Liver (tissue), 3 donors: Measurements from ENCODE around the gene RERE.

Source experiments
- CTCF ChIP-seq: fragments of 150-350 bp; IDR thresholded peaks from 2 replicates; pipeline ENCODE4 v1.5.1; 2017; ENCODE audit warnings: improper control_type of control experiment, low read depth, low read length; ENCODE audit not compliant: missing input control
- EGR1 ChIP-seq, 2 donors: IDR thresholded peaks; 2 replicates each; pipeline ENCODE4 v1.6.1; 2016 to 2018; ENCODE audit warnings: antibody characterized with exemption in 2 of 2, low read depth in 2 of 2
- RAD21 ChIP-seq, 2 donors: IDR thresholded peaks; 2 replicates each; pipeline ENCODE4 v1.6.1; 2016; ENCODE audit warnings: antibody characterized with exemption in 2 of 2, mild to moderate bottlenecking in 2 of 2
- TAF1 ChIP-seq: conservative IDR thresholded peaks from 2 replicates; pipeline ENCODE4 v1.6.1; 2016; ENCODE audit warnings: antibody characterized with exemption, mild to moderate bottlenecking
- TF ChIP-seq, protein P1 (sequence below): IDR thresholded peaks from 2 replicates; pipeline ENCODE4 v1.6.1; 2016; ENCODE audit warnings: antibody characterized with exemption, mild to moderate bottlenecking
- donor health status: healthy.
- donor health status: healthy.

GRCh38 chr1:8663915-8664329, 153.5 kb downstream of the RERE start:
- TF ChIP-seq CTCF, result no peak
- no peak for TF ChIP-seq TAF1
- no peak for TF ChIP-seq EGR1 (IDR thresholded peaks at IDR 0.05; ENCODE audit: low read depth in 2 of 2)
- TF ChIP-seq RAD21 (IDR thresholded peaks at IDR 0.05), result no peak
- TF ChIP-seq, protein P1, sequence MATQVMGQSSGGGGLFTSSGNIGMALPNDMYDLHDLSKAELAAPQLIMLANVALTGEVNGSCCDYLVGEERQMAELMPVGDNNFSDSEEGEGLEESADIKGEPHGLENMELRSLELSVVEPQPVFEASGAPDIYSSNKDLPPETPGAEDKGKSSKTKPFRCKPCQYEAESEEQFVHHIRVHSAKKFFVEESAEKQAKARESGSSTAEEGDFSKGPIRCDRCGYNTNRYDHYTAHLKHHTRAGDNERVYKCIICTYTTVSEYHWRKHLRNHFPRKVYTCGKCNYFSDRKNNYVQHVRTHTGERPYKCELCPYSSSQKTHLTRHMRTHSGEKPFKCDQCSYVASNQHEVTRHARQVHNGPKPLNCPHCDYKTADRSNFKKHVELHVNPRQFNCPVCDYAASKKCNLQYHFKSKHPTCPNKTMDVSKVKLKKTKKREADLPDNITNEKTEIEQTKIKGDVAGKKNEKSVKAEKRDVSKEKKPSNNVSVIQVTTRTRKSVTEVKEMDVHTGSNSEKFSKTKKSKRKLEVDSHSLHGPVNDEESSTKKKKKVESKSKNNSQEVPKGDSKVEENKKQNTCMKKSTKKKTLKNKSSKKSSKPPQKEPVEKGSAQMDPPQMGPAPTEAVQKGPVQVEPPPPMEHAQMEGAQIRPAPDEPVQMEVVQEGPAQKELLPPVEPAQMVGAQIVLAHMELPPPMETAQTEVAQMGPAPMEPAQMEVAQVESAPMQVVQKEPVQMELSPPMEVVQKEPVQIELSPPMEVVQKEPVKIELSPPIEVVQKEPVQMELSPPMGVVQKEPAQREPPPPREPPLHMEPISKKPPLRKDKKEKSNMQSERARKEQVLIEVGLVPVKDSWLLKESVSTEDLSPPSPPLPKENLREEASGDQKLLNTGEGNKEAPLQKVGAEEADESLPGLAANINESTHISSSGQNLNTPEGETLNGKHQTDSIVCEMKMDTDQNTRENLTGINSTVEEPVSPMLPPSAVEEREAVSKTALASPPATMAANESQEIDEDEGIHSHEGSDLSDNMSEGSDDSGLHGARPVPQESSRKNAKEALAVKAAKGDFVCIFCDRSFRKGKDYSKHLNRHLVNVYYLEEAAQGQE, result no peak
